IMR-90 (cell line): ENCODE results near the gene TPPP. TPM values are rescaled to one million over a fixed set of nuclear protein-coding genes. Genes with fewer than 3 reads are reported as not detected.
A peak's percentile ranks its signal among the peaks of the same experiment; 100 is the strongest.

Experiments used
- ATAC-seq: fragments of 200-7000 bp; cut with Tn5 transposase; 2 replicates; pipeline ENCODE4 v1.9.1; 2020; ENCODE audit warnings: low read depth, mild to moderate bottlenecking, moderate library complexity
- BruUV-seq: library from RNA; stranded (reverse); fragments of 400-500 nt; replicated peaks from 2 replicates; lab custom pipeline; 2021; lab: Mats Ljungman, UMichigan
- CTCF ChIA-PET: fragments of 300-600 bp; formaldehyde crosslinking; extraction: SDS; loops from one replicate; lab custom pipeline; 2021; ENCODE audit warnings: antibody characterized with exemption; lab: Yijun Ruan, JAX
- POLR2A ChIA-PET: fragments of 300-600 bp; sonication (Branson Sonifier 250); formaldehyde crosslinking; loops from one replicate; lab custom pipeline; 2022; ENCODE audit warnings: antibody characterized with exemption; ENCODE audit not compliant: unreplicated experiment; lab: Charles Lee
- DNase-seq: peaks from one replicate; pipeline ENCODE4 v3.0.0; 2013
- H2AFZ ChIP-seq: replicated peaks from 2 replicates; pipeline ENCODE3; 2013; ENCODE audit warnings: low read length, mild to moderate bottlenecking; ENCODE audit not compliant: poor library complexity
- H2AK5ac ChIP-seq: 2 replicates; pipeline ENCODE4 v1.6.1; 2013; ENCODE audit warnings: low read depth, low read length, inconsistent platforms
- H2AK9ac ChIP-seq: replicated peaks from 2 replicates; pipeline ENCODE3; 2013; ENCODE audit warnings: mild to moderate bottlenecking, low read depth, low read length, moderate library complexity; ENCODE audit not compliant: poor library complexity
- H2BK120ac ChIP-seq: 2 replicates; pipeline ENCODE4 v1.6.1; 2013; ENCODE audit warnings: low read depth, low read length, inconsistent platforms
- H2BK15ac ChIP-seq: 3 replicates; pipeline ENCODE4 v1.6.1; 2013; ENCODE audit warnings: low read depth, low read length, inconsistent platforms
- H2BK20ac ChIP-seq: 2 replicates; pipeline ENCODE4 v1.6.1; 2013; ENCODE audit warnings: low read depth, mild to moderate bottlenecking, inconsistent platforms, low read length, moderate library complexity
- H2BK5ac ChIP-seq: 2 replicates; pipeline ENCODE4 v1.6.1; 2013; ENCODE audit warnings: mild to moderate bottlenecking, low read depth, low read length, inconsistent platforms; ENCODE audit not compliant: poor library complexity, severe bottlenecking
- H3K14ac ChIP-seq: replicated peaks from 2 replicates; pipeline ENCODE4 v1.6.1; 2013; ENCODE audit warnings: low read depth, low read length, inconsistent platforms
- H3K18ac ChIP-seq: 2 replicates; pipeline ENCODE4 v1.6.1; 2013; ENCODE audit warnings: low read depth, low read length, control low read depth
- H3K23ac ChIP-seq: 2 replicates; pipeline ENCODE4 v1.6.1; 2013; ENCODE audit warnings: low read depth, low read length, inconsistent platforms
- H3K27ac ChIP-seq: 2 replicates; pipeline ENCODE4 v1.5.1; 2013; ENCODE audit warnings: mild to moderate bottlenecking, control low read depth, low read length; ENCODE audit not compliant: insufficient read depth
- H3K27me3 ChIP-seq: 2 replicates; pipeline ENCODE4 v1.6.1; 2013; ENCODE audit warnings: low read length; ENCODE audit not compliant: control insufficient read depth, insufficient read depth
- H3K36me3 ChIP-seq: 2 replicates; pipeline ENCODE4 v1.6.1; 2013; ENCODE audit warnings: low read length, mixed read lengths; ENCODE audit not compliant: control insufficient read depth, insufficient read depth
- H3K4ac ChIP-seq: 2 replicates; pipeline ENCODE4 v1.6.1; 2013; ENCODE audit warnings: low read depth, low read length, inconsistent platforms
- H3K4me1 ChIP-seq: 2 replicates; pipeline ENCODE4 v1.6.1; 2013; ENCODE audit warnings: low read length, mixed read lengths; ENCODE audit not compliant: control insufficient read depth, insufficient read depth
- H3K4me2 ChIP-seq: 2 replicates; pipeline ENCODE4 v1.6.1; 2013; ENCODE audit warnings: low read depth, mild to moderate bottlenecking, control low read depth, low read length, moderate library complexity
- H3K4me3 ChIP-seq: 2 replicates; pipeline ENCODE4 v1.5.1; 2013; ENCODE audit warnings: low read depth, mild to moderate bottlenecking, control low read depth, low read length, moderate library complexity; ENCODE audit not compliant: insufficient read depth
- H3K56ac ChIP-seq: 2 replicates; pipeline ENCODE4 v1.6.1; 2013; ENCODE audit warnings: low read length, inconsistent platforms; ENCODE audit not compliant: insufficient read depth; ENCODE audit errors: extremely low read depth
- H3K79me1 ChIP-seq, 2 experiments: 2 replicates each; pipeline ENCODE4 v1.6.1; 2013; ENCODE audit warnings: low read length in 2 of 2, inconsistent platforms in 1 of 2, low read depth in 1 of 2
- H3K9ac ChIP-seq: 2 replicates; pipeline ENCODE4 v1.6.1; 2013; ENCODE audit warnings: low read depth, low read length, control low read depth
- H3K9me1 ChIP-seq: 2 replicates; pipeline ENCODE4 v1.6.1; 2013; ENCODE audit warnings: low read length, inconsistent platforms; ENCODE audit not compliant: insufficient read depth
- H3K9me3 ChIP-seq: 2 replicates; pipeline ENCODE4 v1.6.1; 2013; ENCODE audit warnings: low read length; ENCODE audit not compliant: control insufficient read depth, insufficient read depth
- H4K20me1 ChIP-seq: 2 replicates; pipeline ENCODE4 v1.6.1; 2013; ENCODE audit warnings: low read length, inconsistent platforms; ENCODE audit not compliant: insufficient read depth
- H4K5ac ChIP-seq: 2 replicates; pipeline ENCODE4 v1.6.1; 2013; ENCODE audit warnings: mild to moderate bottlenecking, low read depth, low read length, control low read depth
- H4K8ac ChIP-seq, 2 experiments: 2 replicates each; pipeline ENCODE4 v1.6.1; 2013; ENCODE audit warnings: low read depth in 2 of 2, low read length in 2 of 2, control low read depth in 1 of 2, inconsistent platforms in 1 of 2
- H4K91ac ChIP-seq: 2 replicates; pipeline ENCODE4 v1.6.1; 2013; ENCODE audit warnings: low read depth, low read length, inconsistent platforms; ENCODE audit not compliant: insufficient read depth
- BHLHE40 ChIP-seq: fragments of 150-350 bp; IDR thresholded peaks from 2 replicates; pipeline ENCODE4 v1.6.1; 2016; ENCODE audit warnings: mild to moderate bottlenecking, low read depth, low read length
- CEBPB ChIP-seq: IDR thresholded peaks from 2 replicates; pipeline ENCODE4 v1.6.1; 2012; ENCODE audit warnings: low read depth, low read length, improper control_type of control experiment
- CHD1 ChIP-seq: IDR thresholded peaks from 2 replicates; pipeline ENCODE4 v1.6.1; 2012; ENCODE audit warnings: low read depth, low read length, improper control_type of control experiment
- FOS ChIP-seq: fragments of 150-350 bp; IDR thresholded peaks from 2 replicates; pipeline ENCODE4 v1.6.1; 2016; ENCODE audit warnings: low read depth, low read length
- MAFK ChIP-seq: IDR thresholded peaks from 2 replicates; pipeline ENCODE4 v1.6.1; 2012; ENCODE audit warnings: low read depth, low read length, improper control_type of control experiment
- MAZ ChIP-seq: IDR thresholded peaks from 2 replicates; pipeline ENCODE4 v1.6.1; 2012; ENCODE audit warnings: low read depth, mild to moderate bottlenecking, low read length, improper control_type of control experiment, moderate library complexity, borderline replicate concordance
- MXI1 ChIP-seq: IDR thresholded peaks from 2 replicates; pipeline ENCODE4 v1.6.1; 2012; ENCODE audit warnings: low read depth, mild to moderate bottlenecking, low read length, moderate library complexity, borderline replicate concordance
- NFE2L2 ChIP-seq: fragments of 150-350 bp; IDR thresholded peaks from 2 replicates; pipeline ENCODE4 v1.6.1; 2016; ENCODE audit warnings: low read depth, mild to moderate bottlenecking, low read length
- POLR2A ChIP-seq: IDR thresholded peaks from 2 replicates; pipeline ENCODE4 v1.6.1; 2012; ENCODE audit warnings: mild to moderate bottlenecking, low read depth, low read length
- RAD21 ChIP-seq: IDR thresholded peaks from 2 replicates; pipeline ENCODE4 v1.6.1; 2012; ENCODE audit warnings: low read length, improper control_type of control experiment
- RCOR1 ChIP-seq: IDR thresholded peaks from 2 replicates; pipeline ENCODE4 v1.6.1; 2012; ENCODE audit warnings: mild to moderate bottlenecking, low read length, improper control_type of control experiment; ENCODE audit not compliant: insufficient replicate concordance
- RFX5 ChIP-seq: IDR thresholded peaks from 2 replicates; pipeline ENCODE4 v1.8.0; 2012; ENCODE audit warnings: low read depth, mild to moderate bottlenecking, low read length, moderate library complexity
- SMC3 ChIP-seq: fragments of 150-350 bp; IDR thresholded peaks from 2 replicates; pipeline ENCODE4 v1.6.1; 2016; ENCODE audit warnings: low read depth, mild to moderate bottlenecking, antibody characterized with exemption, low read length, moderate library complexity
- WGBS, 2 experiments: methylation state at CpG; one replicate each; pipeline versions ENCODE4 v1.1.5 to v1.1.7; 2013; ENCODE audit warnings: missing lambda C conversion rate in 2 of 2; ENCODE audit not compliant: insufficient read length in 1 of 2; ENCODE audit errors: extremely low coverage in 2 of 2; 5-methylcytosine and 5-hydroxymethylcytosine counted together
- dilution Hi-C: fragments of 300-500 bp; cut with HindIII; formaldehyde crosslinking; loops from one replicate; pipeline ENCODE4 v1.14.3; 2018; ENCODE audit warnings: low sequenced_read_pairs; ENCODE audit not compliant: unreplicated experiment
- in situ Hi-C: fragments of 300-500 bp; cut with MboI; formaldehyde crosslinking; loops from 3 replicates; pipeline ENCODE4 v1.14.3; 2019; ENCODE audit warnings: low sequenced_read_pairs, inconsistent platforms, mixed read lengths
- intact Hi-C: fragments of 100-400 bp; cut with micrococcal nuclease; formaldehyde crosslinking; loops from 2 replicates; pipeline ENCODE4 v1.10.0; 2022
- polyA plus RNA-seq, 3 experiments: library from polyadenylated mRNA; depleted of rRNA; stranded (reverse); fragments of >200 nt; gene quantifications; 2 replicates each; pipeline ENCODE4 v1.2.3, GENCODE V29; 2012; ENCODE audit warnings: low replicate concordance in 1 of 3
- total RNA-seq: library from RNA; depleted of rRNA; stranded (reverse); fragments of >200 nt; gene quantifications from 2 replicates; pipeline ENCODE4 v1.2.3, GENCODE V29; 2012
- TF ChIP-seq, protein P1 (sequence below): fragments of 150-350 bp; IDR thresholded peaks from 2 replicates; pipeline ENCODE4 v1.6.1; 2016; ENCODE audit warnings: low read depth, mild to moderate bottlenecking, low read length, moderate library complexity, borderline replicate concordance
- TF ChIP-seq, protein P2 (sequence below): conservative IDR thresholded peaks from 2 replicates; pipeline ENCODE4 v1.5.1; 2012; ENCODE audit warnings: mild to moderate bottlenecking, low read depth, low read length, improper control_type of control experiment

The TPPP gene
- total and polyA plus RNA-seq, 2 of the 4 experiments (the other 2 are of a cell fraction) = under 0.01 to 0.07 TPM

DNA sequence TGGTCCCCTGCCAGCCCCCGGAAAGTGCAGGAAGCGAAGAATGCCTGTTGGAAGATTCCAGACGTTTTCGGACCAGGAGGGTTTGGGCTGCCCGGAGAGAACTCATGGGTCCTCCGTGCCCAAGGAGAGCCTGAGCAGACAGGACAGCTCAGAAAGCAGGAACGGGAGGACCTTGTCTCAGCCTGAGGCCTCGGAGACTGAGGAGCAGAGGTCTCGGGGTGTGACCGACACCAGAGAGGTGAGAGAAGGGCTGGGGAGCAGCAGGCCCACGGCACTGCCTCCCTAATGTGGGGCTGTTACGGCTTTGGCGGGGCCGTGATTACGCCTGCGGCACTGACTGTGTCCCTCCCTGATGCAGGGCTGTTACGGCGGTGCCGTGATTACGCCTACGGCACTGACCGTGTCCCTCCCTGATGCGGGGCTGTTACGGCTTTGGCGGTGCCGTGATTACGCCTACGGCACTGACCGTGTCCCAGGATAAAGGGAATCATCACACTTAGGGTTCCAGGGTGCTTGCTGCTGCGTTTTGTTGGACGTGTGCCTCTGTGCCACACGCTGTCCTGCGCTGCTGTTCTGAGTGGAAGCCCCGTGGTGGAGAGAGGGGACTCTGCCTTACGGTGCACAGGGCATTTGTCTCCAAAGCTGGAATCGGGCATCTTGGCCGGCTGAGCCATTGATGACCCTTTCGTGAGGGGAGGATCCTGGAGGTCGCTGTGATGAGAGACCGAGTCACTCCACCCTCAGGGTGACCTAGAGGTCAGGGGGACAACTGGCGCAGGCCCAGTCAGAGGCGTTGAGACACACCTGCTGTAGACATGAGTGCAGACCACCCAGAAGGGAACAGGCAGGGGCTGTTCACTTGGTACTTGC lies 55.3 kb downstream of the TPPP start:
- no peaks in the 10 kb centered on the region; the same call in 1 of the 2 replicates for H3K9me3 ChIP-seq
- no peak overlapping the region for H2BK5ac ChIP-seq
- ChIA-PET CTCF (no interaction called here), POLR2A (no interaction called here)
- H3K4me3 ChIP-seq = no peak overlapping the region
- intact Hi-C loops = no loop called here
- BruUV-seq = no TSS peak
- no peak overlapping the region for H2BK15ac ChIP-seq
- H3K4ac ChIP-seq = no peak overlapping the region
- no peak for ATAC-seq
- H2BK120ac ChIP-seq = no peak overlapping the region
- H3K27me3 ChIP-seq = no peaks in the 10 kb centered on the region
- H4K91ac ChIP-seq = no peak overlapping the region
- H3K14ac ChIP-seq = no peak overlapping the region
- no peaks in the 10 kb centered on the region for H3K4me1 ChIP-seq
- H4K5ac ChIP-seq = no peak overlapping the region
- H3K18ac ChIP-seq = no peak overlapping the region
- in situ Hi-C loops = no loop called here
- no peak overlapping the region for H3K56ac ChIP-seq
- no peak overlapping the region for H2BK20ac ChIP-seq
- H3K79me1 ChIP-seq = no peaks in the 10 kb centered on the region
- peak overlapping the region; percentile 70 for H2AFZ ChIP-seq
- H3K9ac ChIP-seq = no peak overlapping the region
- H3K9me1 ChIP-seq = no peaks in the 10 kb centered on the region
- no peak overlapping the region for H3K23ac ChIP-seq
- WGBS, 2 experiments = 93% methylated on average over 34 of the region's 42 CpGs; no CpG with 5 or more reads in 1 of the 2 experiments
- no peak overlapping the region for H4K8ac ChIP-seq
- H3K27ac ChIP-seq = no peak overlapping the region
- dilution Hi-C loops = no loop called here
- no peak overlapping the region for H3K4me2 ChIP-seq
- H3K36me3 ChIP-seq = peaks cover 22% of the 10 kb centered on the region
- H2AK5ac ChIP-seq = no peak overlapping the region
- H4K20me1 ChIP-seq = no peaks in the 10 kb centered on the region
- no peak overlapping the region for H2AK9ac ChIP-seq
- no peak for DNase-seq
- TF ChIP-seq MXI1 (no peak), RAD21 (no peak), CHD1 (no peak), BHLHE40 (no peak), RCOR1 (no peak), MAZ (no peak), SMC3 (no peak), RFX5 (no peak), NFE2L2 (no peak), FOS (no peak), POLR2A (no peak), CEBPB (no peak), MAFK (no peak)
- TF ChIP-seq, protein P1, sequence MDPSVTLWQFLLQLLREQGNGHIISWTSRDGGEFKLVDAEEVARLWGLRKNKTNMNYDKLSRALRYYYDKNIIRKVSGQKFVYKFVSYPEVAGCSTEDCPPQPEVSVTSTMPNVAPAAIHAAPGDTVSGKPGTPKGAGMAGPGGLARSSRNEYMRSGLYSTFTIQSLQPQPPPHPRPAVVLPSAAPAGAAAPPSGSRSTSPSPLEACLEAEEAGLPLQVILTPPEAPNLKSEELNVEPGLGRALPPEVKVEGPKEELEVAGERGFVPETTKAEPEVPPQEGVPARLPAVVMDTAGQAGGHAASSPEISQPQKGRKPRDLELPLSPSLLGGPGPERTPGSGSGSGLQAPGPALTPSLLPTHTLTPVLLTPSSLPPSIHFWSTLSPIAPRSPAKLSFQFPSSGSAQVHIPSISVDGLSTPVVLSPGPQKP = no peak
- TF ChIP-seq, protein P2, sequence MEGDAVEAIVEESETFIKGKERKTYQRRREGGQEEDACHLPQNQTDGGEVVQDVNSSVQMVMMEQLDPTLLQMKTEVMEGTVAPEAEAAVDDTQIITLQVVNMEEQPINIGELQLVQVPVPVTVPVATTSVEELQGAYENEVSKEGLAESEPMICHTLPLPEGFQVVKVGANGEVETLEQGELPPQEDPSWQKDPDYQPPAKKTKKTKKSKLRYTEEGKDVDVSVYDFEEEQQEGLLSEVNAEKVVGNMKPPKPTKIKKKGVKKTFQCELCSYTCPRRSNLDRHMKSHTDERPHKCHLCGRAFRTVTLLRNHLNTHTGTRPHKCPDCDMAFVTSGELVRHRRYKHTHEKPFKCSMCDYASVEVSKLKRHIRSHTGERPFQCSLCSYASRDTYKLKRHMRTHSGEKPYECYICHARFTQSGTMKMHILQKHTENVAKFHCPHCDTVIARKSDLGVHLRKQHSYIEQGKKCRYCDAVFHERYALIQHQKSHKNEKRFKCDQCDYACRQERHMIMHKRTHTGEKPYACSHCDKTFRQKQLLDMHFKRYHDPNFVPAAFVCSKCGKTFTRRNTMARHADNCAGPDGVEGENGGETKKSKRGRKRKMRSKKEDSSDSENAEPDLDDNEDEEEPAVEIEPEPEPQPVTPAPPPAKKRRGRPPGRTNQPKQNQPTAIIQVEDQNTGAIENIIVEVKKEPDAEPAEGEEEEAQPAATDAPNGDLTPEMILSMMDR = no peak
